ENCODE results near the gene REXO1.

DNA sequence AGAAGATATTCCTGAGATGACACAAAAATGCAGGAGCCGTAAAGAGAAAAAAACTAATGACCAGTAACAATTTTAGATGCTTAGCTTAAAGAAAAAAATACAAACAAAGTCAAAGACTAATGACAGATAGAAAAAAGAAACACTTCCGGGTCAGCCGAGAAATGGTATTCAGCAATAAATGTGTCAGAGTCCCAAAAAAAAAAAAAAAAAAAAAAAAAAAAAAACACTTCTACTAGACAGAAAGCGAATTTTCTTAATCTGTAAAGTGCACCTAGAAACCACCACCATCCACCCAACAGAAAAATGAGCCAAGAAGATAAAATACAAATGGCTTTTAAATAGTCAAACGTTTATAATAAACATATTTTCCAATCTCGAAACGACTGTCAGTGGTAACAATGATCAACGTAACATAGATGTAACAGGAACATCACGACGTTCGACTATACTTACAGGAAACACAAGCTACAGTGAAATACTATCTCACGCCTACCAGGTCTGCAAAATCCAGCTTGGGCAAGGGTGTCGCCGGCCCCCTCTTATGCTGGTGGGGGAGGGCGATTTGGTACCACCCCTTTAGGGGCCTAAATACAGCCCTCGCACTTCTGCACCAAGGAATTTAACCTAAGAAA, 26.4 kb upstream of the REXO1 start:
- TF ChIP-seq CTCF (IDR thresholded peaks at IDR 0.05; ENCODE audit: borderline replicate concordance, extremely low read depth, low read length, poor library complexity, severe bottlenecking): no peak
- no peak for TF ChIP-seq EZH2 (IDR thresholded peaks at IDR 0.05; ENCODE audit: borderline replicate concordance, low read depth, low read length, severe bottlenecking)
